Type B pancreatic cell (in vitro differentiated cells): ENCODE measurements around the gene PMP22. TPM values are rescaled to one million over a fixed set of nuclear protein-coding genes. Genes with fewer than 3 reads are reported as not detected.
A peak's percentile ranks its signal among the peaks of the same experiment; 100 is the strongest.

Source experiments
- DNase-seq: peaks from one replicate; pipeline ENCODE4 v3.0.0; 2021; ENCODE audit warnings: mixed read lengths; ENCODE audit not compliant: unreplicated experiment; ENCODE audit errors: extremely low spot score
- H3K27ac Mint-ChIP-seq: 2 replicates; pipeline ENCODE4 v1.8.0; 2021; ENCODE audit warnings: mild to moderate bottlenecking, mixed read lengths
- H3K27me3 Mint-ChIP-seq: 2 replicates; pipeline ENCODE4 v1.8.0; 2021; ENCODE audit warnings: mixed read lengths
- H3K36me3 Mint-ChIP-seq: 2 replicates; pipeline ENCODE4 v1.8.0; 2021; ENCODE audit warnings: mixed read lengths
- H3K4me1 Mint-ChIP-seq: one replicate; pipeline ENCODE4 v1.8.0; 2021; ENCODE audit warnings: mixed read lengths; ENCODE audit not compliant: unreplicated experiment
- H3K4me3 Mint-ChIP-seq: 2 replicates; pipeline ENCODE4 v1.8.0; 2021; ENCODE audit warnings: mild to moderate bottlenecking, mixed read lengths
- H3K9me3 Mint-ChIP-seq: 2 replicates; pipeline ENCODE4 v1.8.0; 2021; ENCODE audit warnings: mixed read lengths
- CTCF ChIP-seq: fragments of 200-600 bp; sonication (generic); conservative IDR thresholded peaks from 2 replicates; pipeline ENCODE4 v1.5.0; 2021; ENCODE audit warnings: antibody characterized with exemption, mild to moderate bottlenecking
- long read RNA-seq: library from polyadenylated mRNA; unstranded; transcript quantifications from one replicate; pipeline ENCODE4 v2.0.0, GENCODE V29; 2020
- total RNA-seq: library from RNA; stranded (reverse); gene quantifications from 2 replicates; pipeline ENCODE4 v1.2.1, GENCODE V29; 2021; ENCODE audit warnings: low replicate concordance

The PMP22 gene
- 5.8 and 16.2 TPM in 2 replicates for total RNA-seq
- long read RNA-seq, transcript PMP22-203 (5 exons, 1,817 nt), result major isoform, 15 of 18 reads
- long read RNA-seq, partial matches to known transcripts, result 2 of 18 reads
- long read RNA-seq, other reads (novel, unspliced or antisense), result 1 of 18 reads

GRCh38 chr17:15265131-15265530, at the start of gene PMP22:
TSS of gene PMP22 (minus strand) at chr17:15265326. CDS start at chr17:15260727, 4,599 bp downstream.
- Mint-ChIP-seq H3K4me3 (peak within 1 kb of the TSS; percentile 27), H3K27me3 (peaks cover 97% of the 10 kb centered on the region), H3K36me3 (no peaks in the 10 kb centered on the region), H3K9me3 (no peaks in the 10 kb centered on the region), H3K4me1 (peaks cover 12% of the 10 kb centered on the region), H3K27ac (no peak within 1 kb of the TSS)
- TF ChIP-seq CTCF, result no peak
- no peak for DNase-seq

GRCh38 chr17:15311996-15312395, 46.9 kb upstream of the PMP22 start:
- no peak for DNase-seq
- Mint-ChIP-seq H3K9me3 (no peaks in the 10 kb centered on the region), H3K4me3 (no peak overlapping the region), H3K27ac (no peak overlapping the region), H3K36me3 (no peaks in the 10 kb centered on the region), H3K4me1 (no peaks in the 10 kb centered on the region), H3K27me3 (peaks cover 9% of the 10 kb centered on the region)
- TF ChIP-seq CTCF, result no peak

GRCh38 chr17:15309793-15310192, 44.7 kb upstream of the PMP22 start:
- H3K9me3 Mint-ChIP-seq, result no peaks in the 10 kb centered on the region
- peaks cover 8% of the 10 kb centered on the region for H3K4me1 Mint-ChIP-seq
- no peak for DNase-seq
- H3K27ac Mint-ChIP-seq, result no peak overlapping the region
- no peak overlapping the region for H3K4me3 Mint-ChIP-seq
- H3K27me3 Mint-ChIP-seq, result no peaks in the 10 kb centered on the region
- no peak for TF ChIP-seq CTCF
- H3K36me3 Mint-ChIP-seq, result no peaks in the 10 kb centered on the region

- no peak overlapping the region for H3K27ac Mint-ChIP-seq
- H3K4me3 Mint-ChIP-seq, result no peak overlapping the region
- H3K27me3 Mint-ChIP-seq, result no peaks in the 10 kb centered on the region
- peaks cover 8% of the 10 kb centered on the region for H3K4me1 Mint-ChIP-seq
- H3K36me3 Mint-ChIP-seq, result no peaks in the 10 kb centered on the region
- no peak for DNase-seq
- no peaks in the 10 kb centered on the region for H3K9me3 Mint-ChIP-seq
- TF ChIP-seq CTCF, result no peak
Observed at GRCh38 chr17:15309236-15309635, 44.1 kb upstream of the PMP22 start.

GRCh38 chr17:15308758-15309157, 43.6 kb upstream of the PMP22 start:
- TF ChIP-seq CTCF, result no peak
- Mint-ChIP-seq H3K27me3 (no peaks in the 10 kb centered on the region), H3K4me1 (peaks cover 8% of the 10 kb centered on the region), H3K27ac (no peak overlapping the region), H3K36me3 (no peaks in the 10 kb centered on the region), H3K9me3 (no peaks in the 10 kb centered on the region), H3K4me3 (no peak overlapping the region)
- no peak for DNase-seq

- TF ChIP-seq CTCF, result no peak
Observed at GRCh38 chr17:15307710-15308111, 42.6 kb upstream of the PMP22 start.

More at GRCh38 chr17:15307710-15308111, 42.6 kb upstream of the PMP22 start:
- Mint-ChIP-seq H3K4me1 (peaks cover 8% of the 10 kb centered on the region), H3K9me3 (no peaks in the 10 kb centered on the region), H3K27me3 (no peaks in the 10 kb centered on the region), H3K27ac (no peak overlapping the region), H3K4me3 (no peak overlapping the region), H3K36me3 (no peaks in the 10 kb centered on the region)
- DNase-seq, result no peak
